Mucosa of stomach (tissue), 1 donor: ENCODE data around the gene LRRC4C.

Experiments
- H3K27me3 ChIP-seq: one replicate; pipeline ENCODE4 v1.7.0; 2013; ENCODE audit warnings: mild to moderate bottlenecking, low read length; ENCODE audit not compliant: control insufficient read depth, insufficient read depth
- H3K36me3 ChIP-seq: one replicate; pipeline ENCODE4 v1.7.0; 2013; ENCODE audit warnings: low read length; ENCODE audit not compliant: control insufficient read depth, insufficient read depth
- H3K4me1 ChIP-seq: one replicate; pipeline ENCODE4 v1.7.0; 2013; ENCODE audit warnings: mild to moderate bottlenecking, low read length; ENCODE audit not compliant: control insufficient read depth, insufficient read depth
- H3K4me3 ChIP-seq: one replicate; pipeline ENCODE4 v1.7.0; 2013; ENCODE audit warnings: low read length
- H3K9ac ChIP-seq: one replicate; pipeline ENCODE4 v1.7.0; 2013; ENCODE audit warnings: mild to moderate bottlenecking, low read length, moderate library complexity
- H3K9me3 ChIP-seq: one replicate; pipeline ENCODE4 v1.7.0; 2013; ENCODE audit warnings: mild to moderate bottlenecking, low read length, moderate library complexity; ENCODE audit not compliant: control insufficient read depth
- donor health status: Pancreatic carcinoma.

Gene LRRC4C

DNA sequence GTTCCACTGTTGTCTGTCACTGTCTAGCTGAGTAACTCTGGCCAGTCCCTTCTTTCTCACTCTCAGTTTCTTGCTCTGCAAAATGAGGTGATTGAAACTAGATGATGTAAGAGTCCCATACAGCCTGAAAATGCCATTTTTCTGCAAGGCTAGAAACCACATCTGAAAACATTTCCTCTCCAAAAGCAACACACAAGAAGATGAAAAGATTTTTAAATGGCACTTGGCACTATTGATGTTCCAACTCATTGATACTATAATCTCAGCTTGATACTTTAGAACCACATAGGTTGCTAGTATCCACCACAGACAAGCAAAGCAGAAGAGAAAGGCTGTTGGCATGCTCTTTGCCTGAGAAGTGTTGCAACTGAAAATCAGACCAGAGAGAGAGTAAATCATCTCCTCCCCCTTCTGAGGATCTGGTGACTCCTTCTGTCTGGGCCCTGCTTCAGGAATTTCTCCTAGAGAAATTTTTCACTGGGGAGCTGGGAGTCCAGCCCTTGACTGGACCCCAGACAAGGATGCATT lies 1217.9 kb downstream of the LRRC4C start:
- H3K36me3 ChIP-seq: no peaks in the 10 kb centered on the region
- H3K9ac ChIP-seq: no peak overlapping the region
- no peaks in the 10 kb centered on the region for H3K27me3 ChIP-seq
- no peaks in the 10 kb centered on the region for H3K9me3 ChIP-seq
- H3K4me1 ChIP-seq: no peaks in the 10 kb centered on the region
- no peak overlapping the region for H3K4me3 ChIP-seq

DNA sequence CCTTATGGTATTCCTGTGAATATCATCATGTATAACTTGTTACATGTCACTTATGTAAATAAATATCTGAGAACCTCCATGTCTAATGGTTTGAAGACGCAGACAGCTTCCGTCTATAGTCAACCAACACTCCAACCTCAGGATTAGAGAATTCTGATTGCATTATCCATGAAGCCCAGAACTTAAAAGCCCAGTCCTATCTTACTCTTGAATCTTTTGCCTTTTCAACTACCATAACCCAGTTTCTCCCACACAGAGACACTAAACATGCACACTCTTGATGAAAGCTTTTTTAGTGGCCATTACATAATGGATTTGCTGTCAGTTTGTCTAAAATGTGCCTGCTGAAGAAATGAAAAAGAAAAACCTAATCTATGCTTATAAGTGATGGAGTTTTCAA lies 1219.2 kb downstream of the LRRC4C start:
- no peak overlapping the region for H3K9ac ChIP-seq
- no peaks in the 10 kb centered on the region for H3K9me3 ChIP-seq
- no peaks in the 10 kb centered on the region for H3K4me1 ChIP-seq
- H3K27me3 ChIP-seq: no peaks in the 10 kb centered on the region
- no peaks in the 10 kb centered on the region for H3K36me3 ChIP-seq
- H3K4me3 ChIP-seq: no peak overlapping the region

DNA sequence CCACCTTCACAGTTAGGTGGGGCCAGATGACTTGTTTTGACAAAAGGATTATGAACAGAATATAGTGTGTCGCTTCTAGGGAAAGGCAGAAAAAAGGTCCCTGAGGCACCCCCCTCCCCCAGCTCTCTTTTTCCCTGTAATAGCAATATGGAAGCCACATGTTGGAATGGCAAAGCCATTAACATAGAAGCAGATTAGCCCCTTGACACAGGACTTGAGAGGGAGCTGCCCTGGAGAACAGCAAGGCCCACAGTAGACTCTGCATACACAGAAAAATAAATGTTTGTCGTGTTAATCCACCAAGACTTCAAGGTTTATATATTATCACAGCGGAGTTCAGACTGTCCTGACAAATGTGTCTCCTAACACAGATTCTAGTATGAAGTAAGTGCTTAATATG lies 1222.9 kb downstream of the LRRC4C start:
- Histone ChIP-seq H3K9me3 (no peaks in the 10 kb centered on the region), H3K36me3 (no peaks in the 10 kb centered on the region), H3K4me3 (no peak overlapping the region), H3K9ac (no peak overlapping the region), H3K27me3 (no peaks in the 10 kb centered on the region), H3K4me1 (no peaks in the 10 kb centered on the region)

DNA sequence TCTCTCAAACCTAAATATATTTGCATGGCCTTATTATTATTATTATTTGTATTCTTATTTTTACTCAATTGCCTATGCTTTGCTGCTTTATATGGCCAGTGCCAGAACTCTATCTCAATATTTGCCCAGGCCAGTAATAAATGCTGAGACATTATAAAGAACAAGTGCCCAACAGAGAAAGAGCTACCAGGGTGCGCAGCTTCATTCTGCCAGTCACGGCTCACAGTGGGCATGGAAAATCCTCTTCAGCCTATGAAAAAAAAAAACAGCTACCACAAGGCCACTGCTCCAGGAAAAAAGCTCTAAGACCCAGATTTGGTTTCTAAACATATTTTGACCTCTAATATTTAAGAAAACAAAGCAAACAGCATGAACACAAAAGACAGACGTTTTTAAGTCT lies 1223.6 kb downstream of the LRRC4C start:
- H3K9me3 ChIP-seq: no peaks in the 10 kb centered on the region
- H3K9ac ChIP-seq: no peak overlapping the region
- no peaks in the 10 kb centered on the region for H3K4me1 ChIP-seq
- no peaks in the 10 kb centered on the region for H3K27me3 ChIP-seq
- no peak overlapping the region for H3K4me3 ChIP-seq
- no peaks in the 10 kb centered on the region for H3K36me3 ChIP-seq

DNA sequence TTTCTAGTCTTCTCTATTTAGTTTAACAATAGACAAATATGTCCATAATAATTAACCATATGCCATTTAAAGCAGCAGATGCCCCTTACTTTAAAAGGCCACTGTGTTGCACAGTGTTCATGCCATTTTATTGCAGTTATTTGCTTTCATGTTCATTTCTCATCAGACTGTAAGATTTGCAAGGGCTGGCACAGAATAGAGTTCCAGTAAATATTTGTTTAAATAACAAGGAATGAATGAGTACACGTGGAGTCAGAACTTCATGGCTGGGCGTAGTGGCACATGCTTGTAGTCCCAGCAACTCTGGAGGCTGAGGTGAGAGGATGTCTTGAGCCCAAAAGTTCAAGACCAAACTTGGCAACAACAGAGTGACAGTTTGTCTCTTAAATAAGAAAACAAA lies 1228.6 kb downstream of the LRRC4C start:
- no peaks in the 10 kb centered on the region for H3K36me3 ChIP-seq

DNA sequence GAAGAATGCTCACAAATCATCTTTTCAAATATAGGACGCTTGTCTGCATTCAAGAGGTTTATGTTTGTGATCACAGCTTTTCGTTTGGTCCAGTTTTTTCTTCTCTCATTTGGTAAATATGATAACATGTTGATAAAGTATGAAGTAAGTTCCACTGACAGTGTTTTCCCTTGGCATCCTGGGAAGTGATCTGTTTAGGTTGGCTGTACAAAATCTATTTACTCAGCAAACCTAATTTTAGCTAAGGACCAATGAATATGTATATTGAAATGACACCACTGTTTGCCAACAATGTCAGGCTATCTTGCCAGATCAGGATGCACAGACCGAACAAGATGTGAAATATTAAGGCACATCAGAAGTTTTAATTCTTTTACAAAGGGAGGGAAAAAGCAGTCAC lies 1230.8 kb downstream of the LRRC4C start:
- H3K9me3 ChIP-seq: no peaks in the 10 kb centered on the region
- no peaks in the 10 kb centered on the region for H3K36me3 ChIP-seq
- H3K4me3 ChIP-seq: no peak overlapping the region
- no peaks in the 10 kb centered on the region for H3K27me3 ChIP-seq
- no peaks in the 10 kb centered on the region for H3K4me1 ChIP-seq
- no peak overlapping the region for H3K9ac ChIP-seq

More for the DNA sequence above, 1228.6 kb downstream of the LRRC4C start:
- Histone ChIP-seq H3K27me3 (no peaks in the 10 kb centered on the region), H3K4me3 (no peak overlapping the region), H3K9ac (no peak overlapping the region), H3K9me3 (no peaks in the 10 kb centered on the region), H3K4me1 (no peaks in the 10 kb centered on the region)

DNA sequence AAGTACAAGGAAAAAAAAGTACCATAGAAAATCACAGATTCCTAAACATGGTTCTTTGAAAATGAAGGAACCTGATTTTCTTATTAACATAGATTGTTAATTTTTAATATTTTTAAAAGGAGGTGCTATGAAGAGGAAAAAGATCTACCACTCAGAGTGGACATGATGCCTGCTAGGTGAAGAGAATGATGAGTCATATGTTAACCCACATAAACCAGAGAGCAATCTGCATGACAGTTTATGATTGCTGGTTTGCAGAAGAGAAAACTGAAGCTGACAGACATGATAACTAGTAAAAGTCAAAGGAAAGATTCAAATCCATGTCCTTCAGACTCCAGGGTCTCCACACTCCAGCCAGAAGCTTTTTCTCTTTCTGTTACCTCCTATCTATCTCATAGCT lies 1231.7 kb downstream of the LRRC4C start:
- Histone ChIP-seq H3K9ac (no peak overlapping the region), H3K4me3 (no peak overlapping the region), H3K27me3 (no peaks in the 10 kb centered on the region), H3K9me3 (no peaks in the 10 kb centered on the region), H3K4me1 (no peaks in the 10 kb centered on the region), H3K36me3 (no peaks in the 10 kb centered on the region)

DNA sequence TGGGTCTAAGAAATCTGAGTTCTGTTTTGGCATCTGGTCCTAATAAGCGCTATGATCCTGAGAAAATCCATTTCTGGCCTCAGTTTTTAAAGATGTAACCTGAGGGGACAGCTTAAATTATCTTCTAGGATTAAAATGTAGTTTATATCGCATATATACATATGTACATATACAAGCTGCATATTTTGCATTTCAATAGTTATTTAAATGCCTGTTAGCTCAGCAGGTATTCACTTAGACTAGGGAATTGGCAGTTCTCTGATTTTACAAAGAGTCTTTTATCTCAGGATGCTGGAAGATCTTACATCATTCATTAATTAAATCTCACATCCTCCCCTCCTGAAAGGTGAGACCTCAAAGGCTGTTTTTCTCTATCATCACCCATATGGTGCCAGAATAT lies 1232.8 kb downstream of the LRRC4C start:
- Histone ChIP-seq H3K9ac (no peak overlapping the region), H3K4me1 (no peaks in the 10 kb centered on the region), H3K27me3 (no peaks in the 10 kb centered on the region), H3K36me3 (no peaks in the 10 kb centered on the region), H3K4me3 (no peak overlapping the region), H3K9me3 (no peaks in the 10 kb centered on the region)

DNA sequence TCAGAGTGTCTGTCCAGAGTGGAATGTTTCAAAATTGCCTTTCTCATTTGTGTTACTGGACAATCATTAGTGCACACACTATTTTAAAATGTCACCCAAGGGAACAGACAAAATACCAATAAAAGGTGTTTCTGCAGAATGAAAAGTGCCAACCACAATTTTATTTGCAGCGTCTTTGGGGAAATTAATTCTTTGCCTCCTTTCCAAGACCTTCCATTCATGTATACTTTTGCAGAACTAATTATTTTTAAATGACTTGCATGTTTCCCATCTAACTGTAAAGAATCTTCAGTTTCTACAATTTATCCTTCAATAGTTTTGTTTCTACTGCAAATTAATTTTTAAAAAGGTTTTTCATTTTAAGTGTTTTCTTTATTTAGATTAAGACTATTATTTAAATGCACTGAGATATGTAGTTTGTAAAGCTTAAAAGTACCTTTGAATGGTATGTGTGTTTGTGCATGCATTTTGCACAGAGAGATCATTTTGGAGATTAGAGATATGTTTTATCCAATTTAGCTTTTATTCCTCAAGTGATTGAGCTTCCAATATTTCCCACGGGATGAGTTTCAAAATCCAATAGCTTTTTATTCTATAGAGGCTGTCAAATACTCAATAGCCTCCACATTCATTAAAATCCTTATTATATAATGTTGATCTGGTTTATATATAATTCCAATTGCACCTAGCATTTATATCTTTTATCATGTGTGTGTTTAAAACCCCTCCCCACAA lies 1235.7 kb downstream of the LRRC4C start:
- Histone ChIP-seq H3K4me1 (no peaks in the 10 kb centered on the region), H3K4me3 (no peak overlapping the region), H3K36me3 (no peaks in the 10 kb centered on the region), H3K9me3 (no peaks in the 10 kb centered on the region), H3K9ac (no peak overlapping the region), H3K27me3 (no peaks in the 10 kb centered on the region)

DNA sequence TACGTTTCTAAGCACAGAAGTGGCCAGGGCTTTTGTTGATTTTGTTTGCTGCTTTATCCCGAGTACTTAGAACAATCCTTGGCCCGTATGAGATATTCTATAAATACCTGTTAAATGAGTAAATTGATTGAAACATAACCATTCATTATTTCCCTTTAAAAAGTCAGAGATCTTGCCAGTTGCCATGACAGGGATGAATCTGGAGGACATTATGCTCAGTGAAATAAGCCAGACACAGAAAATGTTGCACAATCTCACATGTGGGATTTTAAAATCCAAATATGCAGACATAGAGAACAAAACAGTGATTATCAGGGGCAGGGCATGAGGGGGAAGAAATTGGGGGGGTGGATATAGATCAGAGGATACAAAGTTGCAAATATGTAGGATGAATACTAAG lies 1240.1 kb downstream of the LRRC4C start:
- Histone ChIP-seq H3K36me3 (no peaks in the 10 kb centered on the region), H3K27me3 (no peaks in the 10 kb centered on the region), H3K4me1 (no peaks in the 10 kb centered on the region), H3K9me3 (no peaks in the 10 kb centered on the region), H3K9ac (no peak overlapping the region), H3K4me3 (no peak overlapping the region)

DNA sequence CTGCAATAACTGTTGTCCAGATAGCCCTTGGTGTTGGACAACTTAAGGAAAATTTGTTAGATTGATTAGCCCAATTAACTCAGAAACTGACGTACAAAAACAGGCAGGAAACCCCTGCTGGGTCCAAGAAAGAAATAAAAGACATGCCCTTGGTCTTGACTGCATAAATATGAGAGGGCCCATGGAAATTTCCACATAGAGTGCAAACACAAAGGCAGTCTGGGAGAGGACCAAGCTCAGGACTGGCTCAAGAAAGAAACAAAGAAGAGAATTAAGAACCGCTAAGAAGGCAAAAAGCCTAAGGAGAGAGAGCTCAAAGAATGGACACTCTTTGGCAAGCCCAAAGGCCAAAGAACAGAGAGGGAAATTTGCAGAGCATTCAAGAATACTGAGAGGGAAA lies 1243.9 kb downstream of the LRRC4C start:
- H3K9ac ChIP-seq: no peak overlapping the region
- H3K36me3 ChIP-seq: no peaks in the 10 kb centered on the region
- no peaks in the 10 kb centered on the region for H3K4me1 ChIP-seq
- H3K4me3 ChIP-seq: no peak overlapping the region
- H3K27me3 ChIP-seq: no peaks in the 10 kb centered on the region
- no peaks in the 10 kb centered on the region for H3K9me3 ChIP-seq

DNA sequence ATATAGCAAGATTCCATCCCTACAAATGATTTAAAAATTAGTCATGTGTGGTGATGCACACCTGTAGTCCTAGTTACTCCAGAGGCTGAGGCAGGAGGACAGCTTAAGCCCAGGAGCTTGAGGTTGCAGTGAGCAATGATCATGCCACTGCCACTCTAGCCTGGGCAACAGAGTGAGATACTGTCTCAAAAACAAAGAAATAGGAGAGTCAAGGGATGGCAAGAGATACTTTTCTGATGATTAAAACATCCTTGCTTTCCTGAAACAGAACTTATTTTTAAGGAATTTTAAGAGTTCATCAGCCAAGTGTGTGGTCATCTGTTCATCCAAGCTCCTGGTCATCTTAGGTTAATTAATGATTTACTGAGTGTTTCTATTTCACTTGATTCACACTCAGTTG lies 1252.0 kb downstream of the LRRC4C start:
- Histone ChIP-seq H3K4me1 (no peaks in the 10 kb centered on the region), H3K9me3 (no peaks in the 10 kb centered on the region), H3K36me3 (no peaks in the 10 kb centered on the region), H3K27me3 (no peaks in the 10 kb centered on the region), H3K4me3 (no peak overlapping the region), H3K9ac (no peak overlapping the region)

DNA sequence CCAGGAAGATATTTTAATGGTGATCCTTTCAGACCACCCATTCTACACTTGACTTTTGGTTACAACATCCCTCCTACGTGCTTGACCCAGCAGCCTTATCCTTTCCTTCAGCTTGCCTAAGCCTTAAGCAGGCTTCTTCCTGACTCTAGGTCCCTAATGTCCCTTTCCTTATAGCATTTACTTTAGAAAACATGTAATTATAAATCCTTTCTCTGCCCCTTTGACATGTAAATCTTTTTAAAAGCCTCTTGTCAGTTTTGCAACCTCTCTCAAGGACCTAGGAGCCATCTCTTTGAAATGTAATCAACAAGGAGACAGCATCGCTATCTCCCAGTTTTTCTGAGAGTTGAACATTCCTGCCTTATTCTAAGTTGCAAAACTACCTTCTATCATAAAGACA lies 1255.2 kb downstream of the LRRC4C start:
- no peaks in the 10 kb centered on the region for H3K36me3 ChIP-seq
- H3K9me3 ChIP-seq: no peaks in the 10 kb centered on the region

More for the DNA sequence above, 1255.2 kb downstream of the LRRC4C start:
- Histone ChIP-seq H3K27me3 (no peaks in the 10 kb centered on the region), H3K4me3 (no peak overlapping the region), H3K9ac (no peak overlapping the region), H3K4me1 (no peaks in the 10 kb centered on the region)
